ENCODE data around the gene DPT. TPM values are rescaled to one million over a fixed set of nuclear protein-coding genes. Genes with fewer than 3 reads are reported as not detected.
A peak's percentile ranks its signal among the peaks of the same experiment; 100 is the strongest.

The DPT gene
- polyA plus RNA-seq, 3 donors = not detected

- TF ChIP-seq CTCF (IDR thresholded peaks at IDR 0.05) = no peak
- Histone ChIP-seq H3K9me3 (replicated peaks in 1 of 2; ENCODE audit: control insufficient read depth in 1 of 2, insufficient read depth in 1 of 2, low read length in 2 of 2) (no peaks in the 10 kb centered on the region), H3K9ac (ENCODE audit: insufficient read depth, low read length, poor library complexity, severe bottlenecking) (no peak overlapping the region), H2AFZ (ENCODE audit: insufficient read depth, low read depth, low read length, poor library complexity, severe bottlenecking) (no peak overlapping the region), H3K4me3 (replicated peaks in 1 of 3; ENCODE audit: low read depth in 2 of 3, low read length in 3 of 3) (no peak overlapping the region), H4K20me1 (ENCODE audit: insufficient read depth, low read length) (no peaks in the 10 kb centered on the region), H3K27me3 (ENCODE audit: control insufficient read depth in 2 of 2, insufficient read depth in 2 of 2, low read length in 2 of 2) (no peaks in the 10 kb centered on the region), H3K27ac (ENCODE audit: low read depth in 1 of 2, low read length in 2 of 2) (no peak overlapping the region), H3K4me1 (ENCODE audit: control insufficient read depth in 1 of 2, insufficient read depth in 2 of 2, low read length in 2 of 2) (no peaks in the 10 kb centered on the region), H3K4me2 (replicated peaks; ENCODE audit: extremely low read depth, low read length, poor library complexity, severe bottlenecking) (no peak overlapping the region), H3K79me2 (ENCODE audit: insufficient read depth, low read length) (no peaks in the 10 kb centered on the region), H3K36me3 (replicated peaks in 1 of 2; ENCODE audit: control insufficient read depth in 1 of 2, insufficient read depth in 2 of 2, low read length in 2 of 2) (no peaks in the 10 kb centered on the region)
- intact Hi-C loops (cut with micrococcal nuclease) = no loop called here
- Mint-ChIP-seq H3K27ac (no peak overlapping the region), H3K4me1 (no peaks in the 10 kb centered on the region), H3K4me3 (no peak overlapping the region), H3K9me3 (peaks cover 0 to 4% (median 0%) of the 10 kb centered on the region in 7 donors), H3K36me3 (no peaks in the 10 kb centered on the region), H3K27me3 (ENCODE audit: low read depth in 3 of 3) (peaks cover 0 to 2% (median 0%) of the 10 kb centered on the region in 3 donors)
- DNase-seq = no peak
- WGBS (ENCODE audit: insufficient coverage) = 95% methylated on average over 3 of the region's 7 CpGs
Measured at GRCh38 chr1:168731244-168731953, 2.4 kb upstream of the DPT start.

GRCh38 chr1:168729405-168729802, 398 bp upstream of the DPT start:
- Histone ChIP-seq H3K27ac (ENCODE audit: low read depth in 1 of 2, low read length in 2 of 2) (no peak overlapping the region), H3K27me3 (ENCODE audit: control insufficient read depth in 2 of 2, insufficient read depth in 2 of 2, low read length in 2 of 2) (no peaks in the 10 kb centered on the region), H3K4me1 (ENCODE audit: control insufficient read depth in 1 of 2, insufficient read depth in 2 of 2, low read length in 2 of 2) (no peaks in the 10 kb centered on the region), H3K79me2 (ENCODE audit: insufficient read depth, low read length) (no peaks in the 10 kb centered on the region), H3K9me3 (replicated peaks in 1 of 2; ENCODE audit: control insufficient read depth in 1 of 2, insufficient read depth in 1 of 2, low read length in 2 of 2) (no peaks in the 10 kb centered on the region), H3K4me2 (replicated peaks; ENCODE audit: extremely low read depth, low read length, poor library complexity, severe bottlenecking) (no peak overlapping the region), H3K36me3 (replicated peaks in 1 of 2; ENCODE audit: control insufficient read depth in 1 of 2, insufficient read depth in 2 of 2, low read length in 2 of 2) (no peaks in the 10 kb centered on the region), H3K9ac (ENCODE audit: insufficient read depth, low read length, poor library complexity, severe bottlenecking) (no peak overlapping the region), H4K20me1 (ENCODE audit: insufficient read depth, low read length) (no peaks in the 10 kb centered on the region), H3K4me3 (replicated peaks in 1 of 3; ENCODE audit: low read depth in 2 of 3, low read length in 3 of 3) (no peak overlapping the region), H2AFZ (ENCODE audit: insufficient read depth, low read depth, low read length, poor library complexity, severe bottlenecking) (no peak overlapping the region)
- H3K4me1 Mint-ChIP-seq = no peaks in the 10 kb centered on the region
- no peak for TF ChIP-seq CTCF (IDR thresholded peaks at IDR 0.05)
- intact Hi-C loops (cut with micrococcal nuclease) = no loop called here
- H3K27me3 Mint-ChIP-seq (ENCODE audit: low read depth in 3 of 3) = no peaks in the 10 kb centered on the region
- 100% methylated on average over 2 of the region's 5 CpGs for WGBS (ENCODE audit: insufficient coverage)
- H3K36me3 Mint-ChIP-seq = no peaks in the 10 kb centered on the region
- H3K4me3 Mint-ChIP-seq = no peak overlapping the region
- H3K9me3 Mint-ChIP-seq = peaks cover 0 to 4% (median 0%) of the 10 kb centered on the region in 7 donors
- peak overlapping the region in 1 of 7 donors; percentile 24 for H3K27ac Mint-ChIP-seq
- no peak for DNase-seq

Measured in CD14-positive monocyte (primary cell).